ENCODE results near the gene DOCK2.

Gene DOCK2

GRCh38 chr5:169627551-169627950, 9.5 kb upstream of the DOCK2 start:
- no peak for DNase-seq (ENCODE audit: low spot score in 2 of 2)
- in situ Hi-C loops (cut with MboI; ENCODE audit: low sequenced_read_pairs): no loop called here
- Histone ChIP-seq H3K4me3 (no peak overlapping the region), H3K4me1 (no peaks in the 10 kb centered on the region), H3K27me3 (ENCODE audit: low read depth) (no peaks in the 10 kb centered on the region), H3K36me3 (replicated peaks) (no peaks in the 10 kb centered on the region), H3K9me3 (no peaks in the 10 kb centered on the region)

- in situ Hi-C loops (cut with MboI; ENCODE audit: low sequenced_read_pairs): no loop called here
- DNase-seq (ENCODE audit: low spot score in 2 of 2): no peak
- Histone ChIP-seq H3K4me1 (no peaks in the 10 kb centered on the region), H3K9me3 (no peaks in the 10 kb centered on the region), H3K36me3 (replicated peaks) (no peaks in the 10 kb centered on the region), H3K4me3 (no peak overlapping the region), H3K27me3 (ENCODE audit: low read depth) (no peaks in the 10 kb centered on the region)
Observed at GRCh38 chr5:169628892-169629291, 8.2 kb upstream of the DOCK2 start.

- Histone ChIP-seq H3K4me3 (no peak overlapping the region), H3K9me3 (no peaks in the 10 kb centered on the region), H3K36me3 (replicated peaks) (no peaks in the 10 kb centered on the region), H3K4me1 (no peaks in the 10 kb centered on the region), H3K27me3 (ENCODE audit: low read depth) (no peaks in the 10 kb centered on the region)
- DNase-seq (ENCODE audit: low spot score in 2 of 2): no peak
- in situ Hi-C loops (cut with MboI; ENCODE audit: low sequenced_read_pairs): no loop called here
Observed at GRCh38 chr5:169629847-169630548, 7.1 kb upstream of the DOCK2 start.

GRCh38 chr5:169631360-169631759, 5.7 kb upstream of the DOCK2 start:
- H3K36me3 ChIP-seq (replicated peaks): no peaks in the 10 kb centered on the region
- in situ Hi-C loops (cut with MboI; ENCODE audit: low sequenced_read_pairs): no loop called here
- DNase-seq (ENCODE audit: low spot score in 2 of 2): no peak
- no peaks in the 10 kb centered on the region for H3K27me3 ChIP-seq (ENCODE audit: low read depth)
- no peak overlapping the region for H3K4me3 ChIP-seq
- H3K4me1 ChIP-seq: no peaks in the 10 kb centered on the region
- H3K9me3 ChIP-seq: no peaks in the 10 kb centered on the region

- Histone ChIP-seq H3K4me3 (no peak overlapping the region), H3K4me1 (no peaks in the 10 kb centered on the region), H3K9me3 (no peaks in the 10 kb centered on the region)
Observed at GRCh38 chr5:169632946-169633345, 4.1 kb upstream of the DOCK2 start.

GRCh38 chr5:169634606-169635005, 2.5 kb upstream of the DOCK2 start:
- no peak for DNase-seq (ENCODE audit: low spot score in 2 of 2)
- in situ Hi-C loops (cut with MboI; ENCODE audit: low sequenced_read_pairs): no loop called here
- H3K36me3 ChIP-seq (replicated peaks): no peaks in the 10 kb centered on the region
- no peak overlapping the region for H3K4me3 ChIP-seq
- no peaks in the 10 kb centered on the region for H3K27me3 ChIP-seq (ENCODE audit: low read depth)
- no peaks in the 10 kb centered on the region for H3K4me1 ChIP-seq
- no peaks in the 10 kb centered on the region for H3K9me3 ChIP-seq

More at GRCh38 chr5:169632946-169633345, 4.1 kb upstream of the DOCK2 start:
- no peak for DNase-seq (ENCODE audit: low spot score in 2 of 2)
- in situ Hi-C loops (cut with MboI; ENCODE audit: low sequenced_read_pairs): no loop called here
- Histone ChIP-seq H3K27me3 (ENCODE audit: low read depth) (no peaks in the 10 kb centered on the region), H3K36me3 (replicated peaks) (no peaks in the 10 kb centered on the region)

GRCh38 chr5:169635936-169636335, 1.1 kb upstream of the DOCK2 start:
- in situ Hi-C loops (cut with MboI; ENCODE audit: low sequenced_read_pairs): no loop called here
- Histone ChIP-seq H3K4me1 (no peaks in the 10 kb centered on the region), H3K27me3 (ENCODE audit: low read depth) (no peaks in the 10 kb centered on the region), H3K36me3 (replicated peaks) (no peaks in the 10 kb centered on the region), H3K4me3 (no peak overlapping the region), H3K9me3 (no peaks in the 10 kb centered on the region)
- DNase-seq (ENCODE audit: low spot score in 2 of 2): no peak

DNA sequence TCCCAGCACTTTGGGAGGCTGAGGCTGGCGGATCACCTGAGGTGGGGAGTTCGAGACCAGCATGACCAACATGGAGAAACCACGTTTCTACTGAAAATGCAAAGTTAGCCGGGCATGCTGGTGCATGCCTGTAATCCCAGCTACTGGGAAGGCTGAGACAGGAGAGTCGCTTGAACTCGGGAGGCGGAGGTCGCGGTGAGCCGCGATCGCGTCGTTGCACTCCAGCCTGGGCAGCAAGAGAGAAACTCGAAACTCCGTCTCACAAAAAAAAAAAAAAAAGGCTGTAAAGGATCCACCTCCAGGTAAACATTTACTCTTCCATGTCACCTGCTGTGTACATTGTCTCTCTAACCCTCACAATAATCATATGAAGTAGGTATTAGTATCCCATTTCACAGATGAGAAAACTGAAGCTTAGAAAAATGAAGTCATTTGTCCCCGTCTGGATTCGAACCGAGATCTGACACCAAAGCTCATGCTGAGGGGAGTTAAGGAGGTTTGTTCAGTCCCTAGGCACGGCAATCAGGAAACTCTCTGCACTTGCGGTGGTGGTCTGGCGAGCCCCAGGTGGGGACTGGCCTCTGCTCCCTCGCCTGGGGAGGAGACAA, 494 bp upstream of the DOCK2 start:
- Histone ChIP-seq H3K9me3 (no peaks in the 10 kb centered on the region), H3K27me3 (ENCODE audit: low read depth) (no peaks in the 10 kb centered on the region), H3K4me3 (no peak overlapping the region), H3K4me1 (no peaks in the 10 kb centered on the region), H3K36me3 (replicated peaks) (no peaks in the 10 kb centered on the region)
- in situ Hi-C loops (cut with MboI; ENCODE audit: low sequenced_read_pairs): no loop called here
- DNase-seq (ENCODE audit: low spot score in 2 of 2): no peak

DNA sequence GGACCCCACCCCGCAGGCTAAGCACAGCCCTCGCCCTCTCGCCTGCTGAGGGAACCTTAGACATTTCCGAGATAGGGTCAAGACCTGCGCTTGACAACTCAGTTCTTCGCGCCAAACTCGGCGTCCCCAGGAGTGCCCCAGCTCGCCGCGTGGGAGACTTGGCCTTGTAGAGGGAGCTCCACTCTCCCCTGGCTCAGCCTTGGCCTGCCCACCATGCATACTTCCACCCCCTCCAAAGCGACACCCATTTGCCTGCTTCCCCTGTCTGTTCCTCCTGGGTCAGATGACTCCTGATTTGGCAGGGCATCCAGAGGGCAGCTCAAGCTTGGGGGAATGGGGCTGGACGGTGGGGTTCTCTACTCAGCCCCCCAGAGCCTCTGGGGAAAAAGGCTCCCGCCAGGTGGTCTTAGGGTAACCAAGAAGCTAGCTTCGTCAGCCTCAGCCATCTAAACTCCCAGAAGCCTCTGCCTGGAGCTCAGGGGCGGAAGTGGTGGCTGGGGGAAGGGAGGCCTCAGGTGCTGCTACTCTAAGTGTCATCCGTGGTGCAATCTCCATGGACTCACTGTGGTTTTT, 560 bp downstream of the DOCK2 start:
- no peaks in the 10 kb centered on the region for H3K27me3 ChIP-seq (ENCODE audit: low read depth)
- in situ Hi-C loops (cut with MboI; ENCODE audit: low sequenced_read_pairs): no loop called here
- no peak for DNase-seq (ENCODE audit: low spot score in 2 of 2)
- no peaks in the 10 kb centered on the region for H3K9me3 ChIP-seq
- no peaks in the 10 kb centered on the region for H3K36me3 ChIP-seq (replicated peaks)
- no peaks in the 10 kb centered on the region for H3K4me1 ChIP-seq
- no peak overlapping the region for H3K4me3 ChIP-seq

GRCh38 chr5:169641253-169641652, 4.2 kb downstream of the DOCK2 start:
- no peak overlapping the region for H3K4me3 ChIP-seq
- in situ Hi-C loops (cut with MboI; ENCODE audit: low sequenced_read_pairs): no loop called here
- H3K9me3 ChIP-seq: no peaks in the 10 kb centered on the region
- H3K36me3 ChIP-seq (replicated peaks): no peaks in the 10 kb centered on the region
- H3K4me1 ChIP-seq: no peaks in the 10 kb centered on the region
- DNase-seq (ENCODE audit: low spot score in 2 of 2): no peak
- no peaks in the 10 kb centered on the region for H3K27me3 ChIP-seq (ENCODE audit: low read depth)

GRCh38 chr5:169646856-169647255, 9.8 kb downstream of the DOCK2 start:
- in situ Hi-C loops (cut with MboI; ENCODE audit: low sequenced_read_pairs): no loop called here
- Histone ChIP-seq H3K4me1 (no peaks in the 10 kb centered on the region), H3K9me3 (no peaks in the 10 kb centered on the region), H3K4me3 (no peak overlapping the region), H3K36me3 (replicated peaks) (no peaks in the 10 kb centered on the region), H3K27me3 (ENCODE audit: low read depth) (no peaks in the 10 kb centered on the region)
- DNase-seq (ENCODE audit: low spot score in 2 of 2): no peak

DNA sequence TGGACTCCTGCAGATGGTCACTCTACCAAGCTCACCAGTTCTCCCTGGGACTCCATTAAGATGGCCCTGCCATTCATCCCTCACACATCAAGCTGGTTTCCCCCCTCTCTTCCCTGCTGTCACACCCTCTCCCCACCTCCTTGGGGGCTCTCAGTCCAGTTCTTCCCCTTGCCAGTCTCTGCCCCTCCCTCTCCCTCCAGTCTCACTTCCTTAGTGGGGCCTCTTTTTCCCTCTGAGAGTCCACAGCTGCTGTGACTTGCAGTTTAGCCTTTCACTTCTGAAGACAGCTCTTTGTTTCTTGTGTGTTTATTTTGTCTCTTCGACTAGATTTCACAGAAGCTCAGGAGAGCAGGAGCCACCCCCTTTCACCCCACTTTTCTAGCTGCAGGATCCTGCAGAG, 10.5 kb downstream of the DOCK2 start:
- no peak for DNase-seq (ENCODE audit: low spot score in 2 of 2)
- Histone ChIP-seq H3K4me1 (no peaks in the 10 kb centered on the region), H3K9me3 (no peaks in the 10 kb centered on the region), H3K4me3 (no peak overlapping the region), H3K27me3 (ENCODE audit: low read depth) (no peaks in the 10 kb centered on the region), H3K36me3 (replicated peaks) (no peaks in the 10 kb centered on the region)
- in situ Hi-C loops (cut with MboI; ENCODE audit: low sequenced_read_pairs): no loop called here

- no peaks in the 10 kb centered on the region for H3K27me3 ChIP-seq (ENCODE audit: low read depth)
Observed at GRCh38 chr5:169648725-169649310, 11.7 kb downstream of the DOCK2 start.

DNA sequence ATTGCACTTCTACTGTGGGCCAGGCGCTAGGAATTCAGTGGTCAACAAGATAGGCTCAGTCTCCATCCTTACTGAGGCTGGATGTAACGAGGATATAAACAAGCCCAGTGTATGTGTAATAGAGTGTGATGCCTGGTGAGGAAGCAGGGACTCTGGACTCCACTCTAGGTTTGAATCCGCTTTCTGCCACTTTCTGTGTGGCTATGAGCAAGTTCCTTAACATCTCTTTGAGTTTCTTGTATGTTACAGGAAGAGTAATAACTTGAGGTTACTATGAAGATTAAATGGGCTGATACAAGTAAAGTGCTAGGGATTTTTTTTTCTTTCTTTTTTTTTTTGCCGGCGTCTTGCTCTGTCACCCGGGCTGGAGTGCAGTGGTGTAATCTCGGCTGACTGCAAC, 12.4 kb downstream of the DOCK2 start:
- Histone ChIP-seq H3K9me3 (no peaks in the 10 kb centered on the region), H3K27me3 (ENCODE audit: low read depth) (no peaks in the 10 kb centered on the region), H3K4me3 (no peak overlapping the region), H3K4me1 (no peaks in the 10 kb centered on the region), H3K36me3 (replicated peaks) (no peaks in the 10 kb centered on the region)
- in situ Hi-C loops (cut with MboI; ENCODE audit: low sequenced_read_pairs): no loop called here
- DNase-seq (ENCODE audit: low spot score in 2 of 2): no peak

More at GRCh38 chr5:169648725-169649310, 11.7 kb downstream of the DOCK2 start:
- Histone ChIP-seq H3K4me1 (no peaks in the 10 kb centered on the region), H3K9me3 (no peaks in the 10 kb centered on the region), H3K36me3 (replicated peaks) (no peaks in the 10 kb centered on the region), H3K4me3 (no peak overlapping the region)
- DNase-seq (ENCODE audit: low spot score in 2 of 2): no peak
- in situ Hi-C loops (cut with MboI; ENCODE audit: low sequenced_read_pairs): no loop called here

Measured in HAP-1 (cell line).